Stimulated activated memory B cell treated with anti-CD40 and anti-IgM and Interleukin-4, amounts not matched to agents 10 μg/mL and 1 μg/mL and 100 μg/mL, for 72 hours (primary cell): Measurements from ENCODE around the gene LILRA2.
"Not testable (repeated sequence)": the region's sequence is repeated elsewhere in the genome, so short reads cannot be mapped to it uniquely, and the experiment has no call there.

Source experiments
- ATAC-seq: fragments of 150-1000 bp; cut with Tn5 transposase; 2 replicates; pipeline ENCODE4 v1.10.0; 2021
- H3K27ac Mint-ChIP-seq: one replicate; pipeline ENCODE4 v1.8.0; 2022; ENCODE audit warnings: mild to moderate bottlenecking, mixed read lengths
- H3K27me3 Mint-ChIP-seq: one replicate; pipeline ENCODE4 v1.8.0; 2022; ENCODE audit warnings: mixed read lengths
- H3K36me3 Mint-ChIP-seq: one replicate; pipeline ENCODE4 v1.8.0; 2022; ENCODE audit warnings: mixed read lengths
- H3K4me1 Mint-ChIP-seq: one replicate; pipeline ENCODE4 v1.8.0; 2022; ENCODE audit warnings: mixed read lengths
- H3K4me3 Mint-ChIP-seq: one replicate; pipeline ENCODE4 v1.8.0; 2022; ENCODE audit warnings: mild to moderate bottlenecking, moderate library complexity, mixed read lengths
- H3K9me3 Mint-ChIP-seq: one replicate; pipeline ENCODE4 v1.8.0; 2022; ENCODE audit warnings: mixed read lengths

Gene LILRA2

DNA sequence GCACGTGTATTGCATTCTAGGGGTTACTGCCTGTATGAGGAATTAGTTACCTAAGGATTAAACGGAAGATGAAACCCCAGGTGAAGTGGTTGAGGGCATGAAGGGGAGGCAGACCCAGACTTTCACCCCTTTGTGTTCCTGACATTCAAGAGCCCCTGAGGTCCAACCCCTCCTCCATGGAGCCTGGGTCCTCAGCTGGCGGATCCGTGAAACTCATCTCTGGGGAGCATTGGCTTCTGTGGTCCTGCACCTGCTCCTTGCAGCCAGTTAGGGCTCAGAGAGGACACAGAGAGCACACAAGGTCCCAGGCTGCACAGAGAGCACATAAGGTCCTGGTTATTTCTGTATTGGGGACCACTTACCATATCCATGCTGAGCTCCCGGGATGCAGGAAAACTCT lies 12.8 kb downstream of the LILRA2 start:
- Mint-ChIP-seq H3K9me3 (peaks cover 16% of the 10 kb centered on the region), H3K27me3 (peaks cover 83% of the 10 kb centered on the region), H3K4me3 (no peak overlapping the region), H3K4me1 (no peaks in the 10 kb centered on the region), H3K36me3 (peaks cover 6% of the 10 kb centered on the region), H3K27ac (no peak overlapping the region)
- ATAC-seq = no peak

DNA sequence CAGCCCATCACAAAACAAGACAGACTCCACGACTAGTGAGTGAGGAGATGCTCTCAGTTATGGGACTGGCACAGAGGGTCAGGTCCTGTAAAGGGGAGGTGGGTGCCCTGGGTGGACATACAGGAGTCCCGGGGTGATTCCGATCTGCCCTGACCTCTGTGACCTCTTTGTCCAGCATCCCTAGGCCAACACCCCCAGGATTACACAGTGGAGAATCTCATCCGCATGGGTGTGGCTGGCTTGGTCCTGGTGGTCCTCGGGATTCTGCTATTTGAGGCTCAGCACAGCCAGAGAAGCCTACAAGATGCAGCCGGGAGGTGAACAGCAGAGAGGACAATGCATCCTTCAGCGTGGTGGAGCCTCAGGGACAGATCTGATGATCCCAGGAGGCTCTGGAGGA lies 13.4 kb downstream of the LILRA2 start:
- Mint-ChIP-seq H3K4me1 (no peaks in the 10 kb centered on the region), H3K4me3 (no peak overlapping the region), H3K36me3 (peaks cover 6% of the 10 kb centered on the region), H3K27me3 (peaks cover 88% of the 10 kb centered on the region), H3K9me3 (peaks cover 17% of the 10 kb centered on the region), H3K27ac (no peak overlapping the region)
- ATAC-seq = no peak

DNA sequence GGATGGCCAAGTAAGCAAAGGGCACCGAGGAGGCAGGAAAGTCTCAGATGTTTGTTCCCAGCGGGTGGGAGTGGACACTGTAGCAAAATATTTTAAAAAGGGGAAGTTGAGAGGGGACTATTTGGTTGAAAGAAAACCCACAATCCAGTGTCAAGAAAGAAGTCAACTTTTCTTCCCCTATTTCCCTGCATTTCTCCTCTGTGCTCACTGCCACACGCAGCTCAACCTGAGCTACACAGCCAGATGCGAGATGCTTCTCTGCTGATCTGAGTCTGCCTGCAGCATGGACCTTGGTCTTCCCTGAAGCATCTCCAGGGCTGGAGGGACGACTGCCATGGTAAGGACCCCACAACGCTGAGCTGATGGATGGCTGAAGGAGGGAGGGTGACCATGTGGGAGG lies 19.9 kb downstream of the LILRA2 start, which contains the start of gene LILRA1:
Gene LILRA1 (plus strand): TSS at position 188 of the 400 bp plus-strand sequence. CDS start 613 bp downstream, outside the sequence.
- Mint-ChIP-seq H3K4me1 (peaks cover 16% of the 10 kb centered on the region), H3K27me3 (peaks cover 77% of the 10 kb centered on the region), H3K4me3 (peak within 1 kb of the TSS; percentile 51)
- not testable (repeated sequence) for H3K27ac Mint-ChIP-seq, H3K36me3 Mint-ChIP-seq, H3K9me3 Mint-ChIP-seq
- ATAC-seq = peak; percentile 53

DNA sequence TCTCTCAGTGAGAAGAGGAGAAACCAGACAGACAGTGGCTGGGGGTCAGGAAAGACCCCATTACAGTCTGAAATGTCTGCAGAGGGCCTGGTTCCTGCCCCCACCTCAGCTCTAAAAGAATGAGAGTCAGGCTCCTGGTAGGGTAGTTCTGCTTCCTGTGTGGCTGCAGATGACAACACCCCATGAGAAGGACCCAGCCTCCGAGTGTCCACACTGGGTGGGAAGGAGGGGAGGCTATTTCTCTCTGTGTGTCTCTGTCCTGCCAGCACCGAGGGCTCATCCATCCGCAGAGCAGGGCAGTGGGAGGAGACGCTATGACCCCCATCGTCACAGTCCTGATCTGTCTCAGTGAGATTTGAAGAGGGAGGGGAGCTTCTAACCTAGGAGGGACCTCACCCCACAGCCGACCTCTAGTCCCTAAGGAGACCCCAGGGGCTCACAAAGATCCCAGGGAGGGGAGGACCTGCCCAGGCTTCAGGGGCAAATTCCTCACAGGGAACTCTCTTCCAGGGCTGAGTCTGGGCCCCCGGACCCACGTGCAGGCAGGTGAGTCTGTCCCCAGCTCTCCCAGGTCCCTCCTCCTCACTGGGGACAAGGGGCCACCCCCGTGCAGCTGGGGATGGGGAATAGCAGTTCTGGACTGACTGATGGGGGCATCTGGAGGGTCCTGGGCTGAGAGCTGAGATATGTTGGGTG lies 20.5 kb downstream of the LILRA2 start:
- Mint-ChIP-seq H3K4me3 (peak overlapping the region; percentile 51), H3K27me3 (peaks cover 71% of the 10 kb centered on the region), H3K4me1 (peaks cover 16% of the 10 kb centered on the region)
- not testable (repeated sequence) for H3K36me3 Mint-ChIP-seq, H3K27ac Mint-ChIP-seq, H3K9me3 Mint-ChIP-seq
- peak; percentile 53 for ATAC-seq

DNA sequence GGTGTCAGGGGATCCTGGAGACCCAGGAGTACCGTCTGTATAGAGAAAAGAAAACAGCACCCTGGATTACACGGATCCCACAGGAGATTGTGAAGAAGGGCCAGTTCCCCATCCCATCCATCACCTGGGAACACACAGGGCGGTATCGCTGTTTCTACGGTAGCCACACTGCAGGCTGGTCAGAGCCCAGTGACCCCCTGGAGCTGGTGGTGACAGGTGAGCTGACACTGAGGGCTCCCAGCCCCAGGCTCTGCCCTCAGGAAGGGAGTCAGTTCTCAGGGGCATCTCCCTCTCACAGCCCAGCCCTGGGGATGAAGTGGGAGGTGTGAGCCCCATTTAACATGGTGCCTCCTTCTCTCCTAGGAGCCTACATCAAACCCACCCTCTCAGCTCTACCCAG lies 21.1 kb downstream of the LILRA2 start:
- peaks cover 16% of the 10 kb centered on the region for H3K4me1 Mint-ChIP-seq
- peaks cover 4% of the 10 kb centered on the region for H3K9me3 Mint-ChIP-seq
- no peak overlapping the region for H3K4me3 Mint-ChIP-seq
- no peak for ATAC-seq
- no peak overlapping the region for H3K27ac Mint-ChIP-seq
- H3K36me3 Mint-ChIP-seq = no peaks in the 10 kb centered on the region
- peaks cover 68% of the 10 kb centered on the region for H3K27me3 Mint-ChIP-seq

DNA sequence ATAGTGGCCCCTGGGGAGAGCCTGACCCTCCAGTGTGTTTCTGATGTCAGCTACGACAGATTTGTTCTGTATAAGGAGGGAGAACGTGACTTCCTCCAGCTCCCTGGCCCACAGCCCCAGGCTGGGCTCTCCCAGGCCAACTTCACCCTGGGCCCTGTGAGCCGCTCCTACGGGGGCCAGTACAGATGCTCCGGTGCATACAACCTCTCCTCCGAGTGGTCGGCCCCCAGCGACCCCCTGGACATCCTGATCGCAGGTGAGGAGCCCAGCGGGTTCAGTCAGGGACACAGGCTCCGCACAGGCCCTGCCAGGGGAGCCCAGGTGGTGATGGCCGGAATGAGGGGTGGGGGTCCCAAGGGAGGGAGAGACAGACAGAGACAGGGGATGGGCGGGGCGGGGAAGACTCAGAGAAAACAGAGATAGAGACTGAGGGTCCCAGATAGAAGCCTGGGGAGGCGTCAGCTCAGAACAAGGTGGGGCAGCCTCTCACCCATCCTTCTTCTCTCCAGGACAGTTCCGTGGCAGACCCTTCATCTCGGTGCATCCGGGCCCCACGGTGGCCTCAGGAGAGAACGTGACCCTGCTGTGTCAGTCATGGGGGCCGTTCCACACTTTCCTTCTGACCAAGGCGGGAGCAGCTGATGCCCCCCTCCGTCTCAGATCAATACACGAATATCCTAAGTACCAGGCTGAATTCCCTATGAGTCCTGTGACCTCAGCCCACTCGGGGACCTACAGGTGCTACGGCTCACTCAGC lies 22.3 kb downstream of the LILRA2 start:
- H3K4me3 Mint-ChIP-seq, H3K27ac Mint-ChIP-seq: not testable (repeated sequence)

DNA sequence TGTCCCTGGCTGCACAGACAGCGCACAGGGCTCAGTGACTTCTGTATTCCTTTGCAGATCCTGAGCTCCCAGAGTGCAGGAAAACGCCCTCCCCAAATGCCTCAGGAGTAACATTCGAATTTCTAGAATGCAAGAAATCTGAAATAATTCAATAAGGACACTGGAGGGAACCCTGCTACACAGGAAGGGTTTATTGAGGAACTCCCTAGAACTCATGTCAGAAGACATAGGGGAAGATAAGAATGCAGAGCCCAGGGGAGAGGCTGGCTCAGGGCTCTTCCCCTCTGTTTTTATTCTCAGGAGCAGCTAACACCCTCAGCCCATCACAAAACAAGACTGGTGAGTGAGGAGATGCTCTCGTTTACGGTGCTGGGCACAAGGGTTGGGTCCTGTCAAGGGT lies 26.6 kb downstream of the LILRA2 start:
- Mint-ChIP-seq H3K9me3 (peaks cover 3% of the 10 kb centered on the region), H3K36me3 (peaks cover 4% of the 10 kb centered on the region), H3K27me3 (peaks cover 41% of the 10 kb centered on the region), H3K4me3 (no peak overlapping the region), H3K27ac (peak overlapping the region; percentile 3), H3K4me1 (peaks cover 13% of the 10 kb centered on the region)
- no peak for ATAC-seq

More for the DNA sequence above, 22.3 kb downstream of the LILRA2 start:
- H3K36me3 Mint-ChIP-seq, H3K9me3 Mint-ChIP-seq, ATAC-seq: not testable (repeated sequence)
- Mint-ChIP-seq H3K27me3 (peaks cover 68% of the 10 kb centered on the region), H3K4me1 (peaks cover 22% of the 10 kb centered on the region)

DNA sequence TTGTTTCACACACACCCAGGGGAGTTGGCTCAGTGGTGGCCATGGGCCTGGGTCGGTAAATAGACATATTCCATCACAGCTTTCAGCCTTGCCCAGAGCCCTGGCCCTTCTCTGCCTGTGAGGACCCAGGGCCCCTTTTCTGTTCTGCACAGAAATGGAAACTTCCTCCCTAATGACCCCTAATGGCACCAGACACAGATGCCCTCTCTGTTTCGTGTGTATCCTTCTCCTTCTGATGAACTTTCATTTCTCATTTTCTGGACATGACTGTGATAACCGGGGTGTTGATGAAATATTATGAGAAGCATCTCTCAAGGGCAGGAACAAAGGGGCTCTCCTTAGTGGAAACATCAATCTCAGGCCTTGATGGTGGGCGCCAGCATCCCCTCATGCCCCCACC lies 32.6 kb downstream of the LILRA2 start:
- ATAC-seq = peak; percentile 80
- Mint-ChIP-seq H3K27ac (peak overlapping the region; percentile 82), H3K36me3 (peaks cover 6% of the 10 kb centered on the region), H3K9me3 (peaks cover 4% of the 10 kb centered on the region), H3K4me1 (peaks cover 32% of the 10 kb centered on the region), H3K27me3 (peaks cover 5% of the 10 kb centered on the region), H3K4me3 (peak overlapping the region; percentile 44)

DNA sequence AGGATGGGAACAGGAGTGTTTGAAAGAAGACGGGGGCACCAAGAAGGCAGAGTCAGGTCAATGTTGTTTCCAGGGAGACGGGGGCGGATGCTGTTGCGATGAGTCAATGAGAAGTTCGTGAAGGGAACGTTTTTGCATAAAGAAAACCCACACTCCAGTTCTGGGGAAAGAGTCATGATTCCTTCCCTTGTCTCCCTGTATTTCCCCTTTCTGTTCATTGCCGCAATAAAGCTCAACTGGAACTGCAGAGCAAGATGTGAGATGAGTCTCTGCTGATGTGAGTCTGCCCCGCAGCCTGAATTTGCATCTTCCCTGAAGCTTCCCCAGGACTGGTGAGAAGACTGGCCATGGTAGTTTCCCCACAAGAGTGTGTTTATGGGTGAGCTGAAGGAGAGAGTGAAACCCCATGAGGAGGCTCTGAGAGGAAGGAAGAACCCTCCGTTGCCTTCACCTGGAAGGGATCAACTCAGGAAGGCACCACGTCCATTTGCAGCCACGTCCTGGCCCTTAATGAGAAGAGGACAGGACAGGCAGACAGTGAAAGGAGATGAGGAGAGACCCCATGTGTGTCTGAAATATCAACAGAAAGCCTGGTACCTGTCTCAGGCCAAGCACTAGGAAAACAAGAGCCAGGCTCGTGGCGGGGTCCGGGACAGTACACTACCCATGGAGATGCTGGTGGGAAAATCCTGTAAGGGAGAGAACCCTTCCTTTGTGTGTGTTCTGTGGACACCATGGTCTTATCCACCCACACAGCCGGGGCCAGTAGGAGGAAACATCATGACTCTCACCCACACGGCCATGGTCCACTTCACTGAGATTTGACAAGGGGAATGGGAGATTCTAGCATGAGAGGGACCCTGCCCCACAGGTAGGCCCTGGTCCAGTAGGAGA lies 33.5 kb downstream of the LILRA2 start:
- Mint-ChIP-seq H3K36me3 (peaks cover 6% of the 10 kb centered on the region), H3K4me3 (peak overlapping the region; percentile 74)
- peak; percentile 91 for ATAC-seq

DNA sequence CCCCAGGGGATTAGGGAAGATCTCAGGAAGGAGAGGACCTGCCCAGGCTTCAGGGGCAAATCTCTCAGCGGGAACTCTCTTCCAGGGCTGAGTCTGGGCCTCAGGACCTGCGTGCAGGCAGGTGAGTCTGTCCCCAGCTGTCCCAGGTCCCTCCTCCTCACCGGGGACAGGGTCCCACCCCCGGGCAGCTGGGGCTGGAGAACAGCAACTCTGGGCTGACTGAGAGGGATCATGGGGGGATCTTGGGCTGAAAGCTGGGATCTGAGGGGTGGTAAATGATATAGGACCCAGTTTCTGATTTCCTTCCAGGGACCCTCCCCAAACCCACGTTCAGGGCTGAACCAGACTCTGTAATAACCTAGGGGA lies 34.2 kb downstream of the LILRA2 start:
- H3K4me1 Mint-ChIP-seq = peaks cover 43% of the 10 kb centered on the region
- peak overlapping the region; percentile 82 for H3K27ac Mint-ChIP-seq
- H3K9me3 Mint-ChIP-seq = peaks cover 4% of the 10 kb centered on the region
- no peaks in the 10 kb centered on the region for H3K27me3 Mint-ChIP-seq
- H3K4me3 Mint-ChIP-seq = peak overlapping the region; percentile 74
- no peak for ATAC-seq
- peaks cover 6% of the 10 kb centered on the region for H3K36me3 Mint-ChIP-seq

More for the DNA sequence above, 33.5 kb downstream of the LILRA2 start:
- Mint-ChIP-seq H3K27me3 (no peaks in the 10 kb centered on the region), H3K4me1 (peaks cover 36% of the 10 kb centered on the region), H3K9me3 (peaks cover 4% of the 10 kb centered on the region), H3K27ac (peak overlapping the region; percentile 82)

DNA sequence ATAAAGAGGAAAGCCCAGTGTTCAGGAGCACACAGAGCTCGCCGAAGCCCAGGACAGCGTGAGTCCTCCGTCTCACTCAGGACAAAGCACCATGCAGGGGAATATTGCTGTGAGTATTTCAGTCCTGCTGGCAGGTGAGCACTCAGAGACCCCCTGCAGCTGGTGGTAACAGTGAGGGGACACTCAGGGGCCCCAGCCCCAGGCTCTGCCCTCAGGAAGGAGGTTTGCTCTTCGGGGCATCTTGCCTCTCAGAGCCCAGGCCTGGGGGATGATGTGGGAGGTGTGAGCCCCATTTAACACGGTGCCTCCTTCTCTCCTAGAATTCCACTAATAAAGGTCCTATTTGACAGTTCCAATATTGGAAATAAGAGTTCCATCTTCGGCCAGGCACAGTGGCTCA lies 34.6 kb downstream of the LILRA2 start:
- ATAC-seq = no peak
- peaks cover 6% of the 10 kb centered on the region for H3K36me3 Mint-ChIP-seq
- no peak overlapping the region for H3K4me3 Mint-ChIP-seq
- H3K4me1 Mint-ChIP-seq = peaks cover 45% of the 10 kb centered on the region
- H3K27ac Mint-ChIP-seq = peak overlapping the region; percentile 82
- no peaks in the 10 kb centered on the region for H3K27me3 Mint-ChIP-seq
- peaks cover 4% of the 10 kb centered on the region for H3K9me3 Mint-ChIP-seq

DNA sequence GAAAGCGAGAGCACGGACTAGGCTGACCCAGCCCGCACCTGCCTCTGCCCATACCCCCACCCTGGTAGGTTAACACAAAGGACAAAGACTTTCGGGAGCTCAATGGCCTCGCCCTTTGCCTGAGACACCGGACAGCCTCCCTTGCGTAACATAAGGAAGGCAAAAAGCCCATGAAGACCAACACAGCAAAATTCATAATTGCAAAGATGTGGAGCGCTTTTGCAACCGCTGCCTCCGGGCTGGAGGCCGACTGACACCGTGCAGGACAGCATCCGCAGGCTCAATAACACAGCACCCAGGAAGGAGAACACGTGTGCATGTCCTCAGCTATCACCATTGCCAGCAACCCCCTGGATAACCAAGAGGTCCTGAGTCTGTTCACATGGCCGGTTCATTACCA lies 35.2 kb downstream of the LILRA2 start:
- Mint-ChIP-seq H3K36me3 (peaks cover 6% of the 10 kb centered on the region), H3K27me3 (no peaks in the 10 kb centered on the region), H3K4me1 (peaks cover 49% of the 10 kb centered on the region), H3K4me3 (no peak overlapping the region), H3K9me3 (peaks cover 7% of the 10 kb centered on the region), H3K27ac (no peak overlapping the region)
- ATAC-seq = no peak

DNA sequence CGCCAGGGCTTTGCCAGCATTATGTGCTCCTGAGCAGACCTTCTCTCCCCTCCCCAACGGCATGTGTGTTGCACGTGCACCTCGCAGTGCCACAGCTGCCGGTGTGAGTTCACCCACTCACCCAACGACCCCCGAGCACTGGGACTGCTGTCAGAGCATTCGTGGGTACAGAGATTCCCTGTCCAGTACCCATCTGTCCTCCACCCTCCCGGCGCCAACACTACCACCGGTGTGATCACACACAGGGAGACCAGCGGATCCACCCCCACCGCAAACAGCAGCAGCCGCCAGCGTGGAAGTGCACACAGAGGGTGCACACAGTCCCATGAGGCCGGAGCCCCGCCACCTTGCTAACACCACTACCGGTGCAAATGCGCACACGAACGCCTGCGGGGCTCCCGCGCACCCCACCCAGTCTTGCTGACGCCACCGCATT lies 35.8 kb downstream of the LILRA2 start:
- H3K9me3 Mint-ChIP-seq = peaks cover 7% of the 10 kb centered on the region
- no peak for ATAC-seq
- peaks cover 55% of the 10 kb centered on the region for H3K4me1 Mint-ChIP-seq
- H3K27ac Mint-ChIP-seq = peak overlapping the region; percentile 17
- peaks cover 6% of the 10 kb centered on the region for H3K36me3 Mint-ChIP-seq
- H3K4me3 Mint-ChIP-seq = no peak overlapping the region
- no peaks in the 10 kb centered on the region for H3K27me3 Mint-ChIP-seq

DNA sequence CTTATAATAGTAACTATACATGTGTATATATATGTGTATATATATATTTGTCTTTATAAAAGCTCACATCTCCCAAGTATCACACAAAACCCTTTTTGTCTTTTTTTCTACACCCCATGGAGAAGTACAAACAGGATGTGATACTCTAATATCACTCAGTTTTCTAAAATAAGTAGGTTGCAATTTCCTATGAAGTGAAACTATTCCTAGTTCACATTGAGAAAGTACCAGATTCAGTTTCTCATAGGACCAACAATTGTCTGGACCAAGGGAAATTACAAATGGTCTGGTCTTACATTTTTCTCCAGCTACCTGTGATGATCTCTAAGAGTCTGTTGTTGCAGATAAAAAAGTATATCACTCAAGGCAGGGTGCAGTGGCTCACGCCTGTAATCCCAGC lies 38.8 kb downstream of the LILRA2 start:
- ATAC-seq = no peak
- Mint-ChIP-seq H3K9me3 (peaks cover 6% of the 10 kb centered on the region), H3K4me3 (no peak overlapping the region), H3K27me3 (no peaks in the 10 kb centered on the region), H3K4me1 (peaks cover 64% of the 10 kb centered on the region), H3K36me3 (no peaks in the 10 kb centered on the region), H3K27ac (peak overlapping the region; percentile 69)

DNA sequence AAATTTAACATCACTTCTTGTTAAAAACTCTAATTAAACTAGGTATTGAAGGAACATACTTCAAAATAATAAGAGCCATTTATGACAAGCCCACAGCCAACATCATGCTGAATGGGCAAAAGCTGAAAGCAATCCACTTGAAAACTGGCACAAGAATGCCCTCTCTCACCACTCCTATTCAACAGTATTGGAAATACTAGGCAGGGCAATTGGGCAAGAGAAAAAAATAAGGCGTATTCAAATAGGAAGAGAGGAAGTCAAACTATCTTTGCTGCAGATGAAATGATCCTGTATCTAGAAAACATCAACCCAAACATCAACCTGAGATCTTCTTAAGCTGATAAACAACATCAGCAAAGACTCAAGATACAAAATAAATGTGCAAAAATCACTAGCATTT lies 41.1 kb downstream of the LILRA2 start:
- Mint-ChIP-seq H3K9me3 (peaks cover 6% of the 10 kb centered on the region), H3K4me1 (peaks cover 54% of the 10 kb centered on the region), H3K36me3 (no peaks in the 10 kb centered on the region), H3K4me3 (no peak overlapping the region), H3K27me3 (no peaks in the 10 kb centered on the region), H3K27ac (peak overlapping the region; percentile 16)
- no peak for ATAC-seq
